ENCODE data around the gene NKG7.
"Not testable (repeated sequence)": the region's sequence is repeated elsewhere in the genome, so short reads cannot be mapped to it uniquely, and the experiment has no call there.

The NKG7 gene

GRCh38 chr19:51372649-51373504 lies at the start of gene NKG7:
TSS of gene NKG7 (minus strand) at chr19:51372654. CDS start at chr19:51372535, 119 bp downstream.
- peak; percentile 78 to 82 for DNase-seq

DNA sequence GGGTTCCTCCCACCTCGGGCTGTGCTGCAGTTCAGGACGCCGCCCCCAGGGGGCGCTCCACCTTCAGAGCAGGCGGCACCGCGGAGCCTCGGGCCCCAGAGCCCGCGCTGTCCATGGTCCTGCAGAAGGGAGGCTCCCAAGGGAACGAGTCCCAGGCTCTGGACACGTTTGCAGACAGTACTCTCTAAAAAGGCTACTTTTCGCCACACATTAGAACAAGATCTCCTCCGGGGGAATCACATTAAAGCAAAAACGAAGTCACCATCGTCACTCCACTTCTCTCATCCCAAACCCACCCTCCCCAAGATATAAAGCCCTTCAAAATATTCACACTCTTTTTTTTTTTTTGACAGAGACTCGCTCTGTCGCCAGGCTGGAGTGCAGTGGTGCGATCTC lies 49.6 kb upstream of the NKG7 start:
- peak; percentile 81 to 82 for DNase-seq

DNA sequence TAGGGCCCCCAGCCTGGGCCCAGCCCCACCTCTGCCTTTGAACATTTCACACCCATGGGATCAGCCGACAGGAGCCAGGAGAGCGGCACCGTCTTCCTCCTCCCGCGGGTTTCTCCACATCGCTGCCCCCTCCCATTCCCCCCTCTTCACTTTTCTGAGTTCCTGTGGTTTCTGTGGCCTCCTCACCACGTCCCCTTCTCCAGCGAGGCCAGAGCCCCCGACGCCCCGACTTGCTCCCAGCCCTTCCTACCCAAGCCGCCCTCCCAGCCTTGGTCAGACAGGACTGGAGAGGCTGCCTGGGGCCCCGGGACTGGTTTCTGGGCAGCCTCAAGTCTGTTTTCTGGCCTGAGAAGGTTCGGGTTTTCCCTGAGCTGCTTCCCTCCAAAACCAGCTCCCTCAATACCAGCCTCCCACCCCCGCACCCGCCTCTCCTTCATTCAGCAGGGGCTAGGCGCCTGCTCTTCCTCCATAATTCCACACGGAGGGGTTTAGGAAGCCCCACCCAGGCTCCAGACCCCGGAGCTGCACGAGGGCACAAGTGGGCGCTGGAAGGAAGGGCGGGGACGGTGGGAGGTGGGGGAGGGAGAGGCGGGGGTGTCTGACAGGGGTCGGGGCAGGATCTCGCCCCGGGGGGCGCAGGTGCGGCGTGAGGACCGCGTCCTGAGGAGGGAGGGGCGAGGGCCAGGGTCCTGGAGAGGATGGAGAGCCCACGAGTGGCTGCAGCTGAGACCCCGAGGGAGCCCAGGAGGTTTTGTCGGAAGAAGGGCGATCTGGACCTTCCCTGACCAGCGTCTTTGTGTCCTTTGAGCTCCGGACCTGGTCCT lies 49.0 kb upstream of the NKG7 start:
- DNase-seq: no peak

DNA sequence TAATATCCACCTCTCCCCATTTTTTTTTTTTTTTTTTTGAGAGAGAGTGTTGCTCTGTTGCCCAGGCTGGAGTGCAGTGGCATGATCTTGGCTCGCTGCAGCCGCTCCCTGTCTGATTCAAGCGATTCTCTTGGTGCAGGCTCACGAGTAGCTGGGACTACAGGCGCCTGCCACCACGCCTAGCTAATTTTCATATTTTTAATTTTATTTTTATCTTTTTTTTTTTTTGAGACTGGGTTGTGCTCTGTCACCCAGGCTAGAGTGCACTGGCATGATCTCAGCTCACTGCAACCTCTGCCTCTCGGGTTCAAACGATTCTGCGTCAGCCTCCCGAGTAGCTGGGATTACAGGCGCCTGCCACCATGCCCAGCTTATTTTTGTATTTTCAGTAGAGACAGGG lies 48.1 kb upstream of the NKG7 start:
- not testable (repeated sequence) for DNase-seq

- DNase-seq: no peak
Measured at GRCh38 chr19:51418707-51419106, 46.3 kb upstream of the NKG7 start.

DNA sequence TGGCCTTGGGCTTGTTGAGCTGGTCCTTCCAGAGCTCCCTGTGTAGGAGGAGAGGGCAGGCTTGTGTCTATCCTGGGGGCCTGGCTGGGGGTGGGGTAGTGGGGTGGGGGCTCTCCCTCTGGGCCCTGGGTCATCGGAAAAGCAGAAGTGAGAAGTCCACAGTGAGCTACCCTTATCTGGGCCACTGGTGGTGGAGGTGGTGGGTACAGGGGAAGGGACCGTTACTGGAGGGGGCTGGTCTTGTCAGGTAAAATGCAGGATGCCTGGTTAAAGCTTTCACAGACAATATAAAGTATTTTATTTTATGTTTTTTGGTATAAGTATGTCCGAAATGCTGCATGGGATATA lies 45.3 kb upstream of the NKG7 start:
- DNase-seq: peak in 1 of 2 donors; percentile 21

DNA sequence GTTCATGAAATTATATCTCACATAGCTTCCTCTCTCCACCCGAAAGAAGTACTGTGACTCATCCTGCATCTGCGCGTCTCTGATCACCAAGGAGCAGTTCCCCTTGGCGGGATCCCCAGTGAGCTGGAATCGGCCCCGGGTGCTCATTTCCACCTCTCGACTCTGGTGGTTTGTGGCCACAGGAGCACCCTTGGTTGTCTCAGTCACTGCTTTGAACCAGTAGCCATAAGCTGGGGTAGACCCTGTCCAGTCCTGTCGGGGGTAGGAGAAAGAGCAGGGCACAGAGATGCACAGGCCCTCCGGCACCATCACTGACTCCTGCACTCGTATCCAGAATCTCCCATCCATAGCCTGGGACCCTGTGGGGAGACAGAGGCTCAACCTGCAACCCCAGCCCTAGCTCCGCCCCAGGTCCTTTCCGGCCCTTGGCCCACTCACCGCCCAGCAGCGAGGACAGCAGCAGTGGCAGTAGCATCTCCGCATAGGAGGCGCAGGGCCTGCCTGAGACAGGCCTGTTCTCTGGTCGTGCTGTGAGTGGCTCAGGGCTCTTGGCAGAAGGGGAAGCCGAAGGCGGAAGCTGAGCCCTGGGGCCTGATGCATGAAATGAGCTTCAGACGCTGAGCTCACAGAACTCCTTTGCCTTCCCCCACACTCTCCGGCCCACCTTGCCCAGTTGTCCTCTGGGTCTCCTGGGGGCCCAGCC lies 44.8 kb upstream of the NKG7 start, which contains the start of gene SIGLEC10:
TSS of gene SIGLEC10 (minus strand) at position 536 of the 703 bp plus-strand sequence. CDS start at position 475, 61 bp downstream.
- DNase-seq: peak in 1 of 2 donors; percentile 74

- not testable (repeated sequence) for DNase-seq
Measured at GRCh38 chr19:51416422-51416821, 44.0 kb upstream of the NKG7 start.

GRCh38 chr19:51415187-51415586 lies 42.7 kb upstream of the NKG7 start:
- no peak for DNase-seq

DNA sequence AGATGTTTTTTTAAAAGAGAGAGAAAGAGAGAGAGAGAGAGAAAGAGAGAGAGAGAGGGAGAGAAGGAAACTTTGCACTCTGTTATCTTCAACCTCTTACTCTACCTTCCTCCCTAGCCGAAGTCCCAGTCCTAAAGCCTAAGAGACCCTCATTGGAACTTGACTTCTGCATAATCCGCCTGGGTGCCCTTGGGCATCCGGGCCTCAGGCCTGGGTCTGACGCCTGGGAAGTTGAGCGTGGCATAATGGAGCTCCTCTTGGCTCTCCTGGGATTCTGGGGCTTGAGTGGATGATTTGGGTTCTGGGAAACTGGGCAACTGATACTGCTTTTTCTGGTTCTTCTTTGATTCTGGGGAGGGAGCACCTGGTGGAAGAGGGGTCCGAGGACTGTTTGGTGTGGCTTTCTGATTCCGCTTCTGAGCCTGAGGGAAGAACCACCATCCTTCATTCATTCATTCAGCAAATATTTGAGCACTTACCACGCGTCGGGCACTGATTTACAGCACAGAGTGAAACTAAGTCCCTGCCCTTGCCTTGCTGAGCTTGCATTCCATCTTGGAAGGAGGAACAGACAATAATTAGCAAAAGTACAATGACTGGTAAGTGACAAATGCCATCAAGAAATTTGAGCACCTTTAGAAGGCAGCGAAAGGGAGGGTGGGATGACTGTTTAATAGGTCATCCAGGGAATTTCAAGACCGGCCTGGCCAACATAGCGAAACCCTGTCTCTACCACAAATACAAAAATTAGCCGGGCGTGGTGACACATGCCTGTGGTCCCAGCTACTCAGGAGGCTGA lies 38.7 kb upstream of the NKG7 start:
- DNase-seq: no peak

- peak; percentile 45 to 46 for DNase-seq
Measured at GRCh38 chr19:51407511-51408131, 35.2 kb upstream of the NKG7 start.

DNA sequence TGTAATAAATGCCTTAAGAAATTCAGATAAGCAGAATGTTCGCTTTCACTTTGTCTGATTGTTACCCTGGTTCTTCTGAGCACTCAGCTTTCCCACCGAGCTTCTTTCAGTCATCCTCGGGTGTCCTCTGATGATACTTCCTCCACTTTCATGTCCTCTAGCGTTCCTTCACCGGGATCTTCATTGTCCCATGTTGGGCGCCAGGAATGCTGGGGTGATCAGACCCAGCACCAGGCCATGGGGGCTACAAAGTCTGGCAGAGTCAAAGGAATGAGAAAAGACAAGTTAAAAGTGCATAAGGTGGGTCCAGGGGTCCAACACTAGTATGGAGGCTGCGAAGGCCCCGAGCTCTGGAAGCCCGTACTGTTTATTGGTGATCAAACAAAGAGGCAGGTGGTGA lies 29.7 kb upstream of the NKG7 start:
- DNase-seq: no peak

DNA sequence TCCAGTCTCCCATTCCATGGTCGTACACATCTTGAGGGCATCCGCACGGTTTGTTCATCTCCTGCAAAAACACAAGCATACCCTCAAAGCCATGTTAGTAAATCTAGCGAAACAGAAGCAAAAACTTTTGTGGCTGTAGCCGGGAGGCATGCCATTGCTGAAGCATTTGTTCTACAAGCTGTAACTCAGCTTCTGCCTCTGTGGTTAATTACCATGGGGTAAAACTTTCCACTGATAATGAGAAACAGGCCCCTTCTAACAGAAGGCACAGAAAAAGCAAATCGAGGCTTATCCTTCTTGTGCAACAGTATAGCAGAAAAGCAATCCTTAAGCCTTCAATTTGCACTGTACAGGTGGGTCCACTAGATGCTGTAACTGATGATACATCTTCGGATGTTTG lies 27.5 kb upstream of the NKG7 start:
- not testable (repeated sequence) for DNase-seq

DNA sequence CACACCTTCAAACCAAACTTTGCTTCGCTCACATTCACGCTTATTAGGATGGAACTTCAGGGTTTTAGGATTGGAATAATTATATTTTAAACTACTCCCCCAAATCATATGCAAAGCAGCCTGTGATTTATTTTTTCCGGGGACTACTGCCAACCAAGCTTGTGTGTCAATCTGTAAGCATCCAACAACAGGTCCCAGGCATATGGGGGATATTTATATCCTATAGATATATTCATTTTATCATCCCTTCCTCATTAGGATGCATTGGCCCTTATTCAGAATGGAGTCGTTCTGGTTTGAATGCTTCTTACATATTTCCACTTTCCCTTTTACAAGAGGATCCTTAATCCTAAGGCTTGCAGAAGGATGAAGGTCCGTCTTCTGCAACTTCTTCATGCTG lies 26.8 kb upstream of the NKG7 start:
- no peak for DNase-seq

GRCh38 chr19:51398096-51398704 lies 25.7 kb upstream of the NKG7 start:
- peak in 1 of 2 donors; percentile 28 for DNase-seq

DNA sequence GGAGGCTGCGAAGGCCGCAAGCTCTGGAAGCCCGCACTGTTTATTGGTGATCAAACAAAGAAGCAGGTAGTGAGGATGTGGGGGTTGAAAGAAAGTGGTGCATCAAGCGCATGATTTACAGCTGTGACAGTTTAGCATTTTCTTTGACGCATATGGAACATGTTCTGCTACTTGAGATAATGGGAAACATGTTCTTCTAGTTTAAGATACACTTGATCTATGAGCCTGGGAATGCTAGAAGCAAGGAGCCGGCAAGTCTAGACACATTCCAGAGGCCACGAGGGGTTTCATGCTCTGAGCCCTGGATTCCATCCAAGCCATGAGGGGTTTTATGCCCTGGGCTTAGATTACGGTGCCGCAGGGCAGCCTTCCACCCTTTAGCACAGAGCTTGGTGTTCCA lies 25.0 kb upstream of the NKG7 start:
- DNase-seq: not testable (repeated sequence)

DNA sequence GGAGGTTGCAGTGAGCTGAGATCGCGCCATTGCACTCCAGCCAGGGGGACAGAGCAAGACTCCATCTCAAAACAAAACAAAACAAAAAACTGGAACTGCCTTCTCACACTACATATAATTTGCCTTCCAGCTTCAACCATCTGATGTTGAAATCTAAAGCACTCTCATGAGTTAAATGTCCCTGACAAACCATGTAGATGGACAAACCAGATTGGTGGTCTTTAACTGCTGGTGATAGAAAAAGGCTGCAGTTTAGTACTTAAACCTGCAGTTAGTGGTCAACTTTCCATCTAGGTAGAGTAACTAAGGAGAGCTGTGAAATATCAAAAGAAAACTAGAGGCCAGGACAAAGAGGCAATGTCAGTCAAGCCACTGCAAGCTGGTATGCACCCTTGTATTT lies 23.7 kb upstream of the NKG7 start:
- DNase-seq: no peak

- peak; percentile 94 to 95 for DNase-seq
Measured at GRCh38 chr19:51394050-51394836, 21.8 kb upstream of the NKG7 start.

GRCh38 chr19:51392701-51393100 lies 20.2 kb upstream of the NKG7 start:
- no peak for DNase-seq

DNA sequence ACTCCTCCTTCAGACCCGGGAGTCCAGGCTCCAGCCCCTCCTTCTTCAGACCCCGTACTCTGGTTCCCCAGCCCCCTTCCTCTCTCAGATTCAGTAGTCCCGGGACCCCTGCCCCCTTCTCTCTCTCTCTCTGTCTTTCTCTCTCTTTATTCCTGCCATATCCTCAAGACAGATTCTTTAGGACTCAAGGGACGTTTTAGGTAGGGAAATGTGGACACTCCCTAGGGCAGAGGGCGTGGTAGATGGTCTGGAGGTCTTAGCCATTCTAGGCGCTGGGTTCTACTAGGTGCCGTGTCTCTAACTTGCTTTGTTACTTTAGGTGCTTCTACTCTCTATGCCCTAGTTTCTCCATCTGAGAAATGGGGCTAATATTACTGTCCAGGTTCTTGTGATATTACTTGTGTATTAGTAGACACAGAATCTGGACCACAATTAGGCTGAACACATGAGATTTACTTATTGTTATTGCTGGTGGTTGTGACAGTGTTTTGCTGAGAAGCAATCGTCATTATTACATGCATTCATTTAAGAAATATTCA lies 18.7 kb upstream of the NKG7 start:
- no peak for DNase-seq
